ENCODE measurements around the gene EML4.
"Not testable (repeated sequence)": the region's sequence is repeated elsewhere in the genome, so short reads cannot be mapped to it uniquely, and the experiment has no call there.

Gene EML4

DNA sequence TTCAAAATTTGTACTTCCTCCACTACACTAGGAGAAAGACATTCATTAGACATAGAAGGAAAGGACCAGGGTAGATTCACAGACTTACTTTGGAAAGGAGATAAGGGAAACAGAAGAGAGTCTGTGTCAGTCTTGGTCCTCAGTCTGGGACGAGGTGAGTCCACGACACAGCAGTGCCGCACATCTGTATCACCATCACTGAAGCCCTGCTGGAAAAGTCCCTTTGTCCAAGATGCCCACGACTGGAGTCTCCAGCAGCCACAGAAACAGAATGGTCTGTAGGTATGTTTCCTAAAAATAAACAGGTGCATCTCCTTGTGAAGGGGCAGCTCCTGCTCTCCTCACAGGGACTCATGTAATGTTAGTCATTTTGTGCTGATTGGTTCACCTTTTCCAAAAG lies 164.4 kb downstream of the EML4 start:
- no peak for ATAC-seq (ENCODE audit: insufficient read depth, low read depth)
- no peaks in the 10 kb centered on the region for H4K20me1 ChIP-seq (ENCODE audit: insufficient read depth, low read length)

GRCh38 chr2:42334220-42334619 lies 165.1 kb downstream of the EML4 start:
- no peaks in the 10 kb centered on the region for H3K27me3 ChIP-seq (ENCODE audit: insufficient read depth, low read length, poor library complexity)
- H4K20me1 ChIP-seq (ENCODE audit: insufficient read depth, low read length), result no peaks in the 10 kb centered on the region
- H3K9me3 ChIP-seq (ENCODE audit: insufficient read depth, low read length, severe bottlenecking), result no peaks in the 10 kb centered on the region
- peaks cover 83% of the 10 kb centered on the region for H3K36me3 ChIP-seq (ENCODE audit: insufficient read depth, low read length)
- no peak overlapping the region for H3K9ac ChIP-seq (ENCODE audit: low read depth, low read length)
- no peak for DNase-seq
- no peak overlapping the region for H3K27ac ChIP-seq (ENCODE audit: low read length)
- H2AFZ ChIP-seq (ENCODE audit: low read depth, low read length), result no peak overlapping the region
- ATAC-seq (ENCODE audit: insufficient read depth, low read depth), result no peak
- H3K4me2 ChIP-seq (ENCODE audit: insufficient read depth, low read length), result no peak overlapping the region
- H3K4me1 ChIP-seq (ENCODE audit: insufficient read depth, low read length), result no peaks in the 10 kb centered on the region
- H3K79me2 ChIP-seq (ENCODE audit: insufficient read depth, low read length), result peaks cover 13% of the 10 kb centered on the region; the same call in 1 of the 2 replicates
- no peak overlapping the region for H3K4me3 ChIP-seq (ENCODE audit: low read depth in 1 of 2, low read length in 2 of 2)
- TF ChIP-seq CTCF (IDR thresholded peaks at IDR 0.05; ENCODE audit: borderline replicate concordance, extremely low read depth, low read length, poor library complexity, severe bottlenecking), result no peak
- TF ChIP-seq EZH2 (IDR thresholded peaks at IDR 0.05; ENCODE audit: borderline replicate concordance, low read depth, low read length, severe bottlenecking), result no peak

More for the DNA sequence above, 164.4 kb downstream of the EML4 start:
- no peak for DNase-seq
- Histone ChIP-seq H3K4me3 (ENCODE audit: low read depth in 1 of 2, low read length in 2 of 2) (no peak overlapping the region), H3K27me3 (ENCODE audit: insufficient read depth, low read length, poor library complexity) (no peaks in the 10 kb centered on the region), H3K9ac (ENCODE audit: low read depth, low read length) (no peak overlapping the region), H3K36me3 (ENCODE audit: insufficient read depth, low read length) (peaks cover 83% of the 10 kb centered on the region), H3K27ac (ENCODE audit: low read length) (no peak overlapping the region), H3K4me2 (ENCODE audit: insufficient read depth, low read length) (no peak overlapping the region), H3K9me3 (ENCODE audit: insufficient read depth, low read length, severe bottlenecking) (no peaks in the 10 kb centered on the region), H3K79me2 (ENCODE audit: insufficient read depth, low read length) (peaks cover 8% of the 10 kb centered on the region; the same call in 1 of the 2 replicates), H2AFZ (ENCODE audit: low read depth, low read length) (no peak overlapping the region), H3K4me1 (ENCODE audit: insufficient read depth, low read length) (no peaks in the 10 kb centered on the region)
- no peak for TF ChIP-seq CTCF (IDR thresholded peaks at IDR 0.05; ENCODE audit: borderline replicate concordance, extremely low read depth, low read length, poor library complexity, severe bottlenecking)
- no peak for TF ChIP-seq EZH2 (IDR thresholded peaks at IDR 0.05; ENCODE audit: borderline replicate concordance, low read depth, low read length, severe bottlenecking)

- not testable (repeated sequence) for H3K9me3 ChIP-seq (ENCODE audit: insufficient read depth, low read length, severe bottlenecking); H4K20me1 ChIP-seq (ENCODE audit: insufficient read depth, low read length); H3K4me1 ChIP-seq (ENCODE audit: insufficient read depth, low read length); H3K4me2 ChIP-seq (ENCODE audit: insufficient read depth, low read length); H3K9ac ChIP-seq (ENCODE audit: low read depth, low read length); ATAC-seq (ENCODE audit: insufficient read depth, low read depth); H3K4me3 ChIP-seq (ENCODE audit: low read depth in 1 of 2, low read length in 2 of 2); DNase-seq; H3K27ac ChIP-seq (ENCODE audit: low read length); H2AFZ ChIP-seq (ENCODE audit: low read depth, low read length); H3K27me3 ChIP-seq (ENCODE audit: insufficient read depth, low read length, poor library complexity)
- peaks cover 84% of the 10 kb centered on the region for H3K36me3 ChIP-seq (ENCODE audit: insufficient read depth, low read length)
- peaks cover 20% of the 10 kb centered on the region for H3K79me2 ChIP-seq (ENCODE audit: insufficient read depth, low read length)
These were observed 165.7 kb downstream of the EML4 start for GRCh38 chr2:42334865-42335264.

DNA sequence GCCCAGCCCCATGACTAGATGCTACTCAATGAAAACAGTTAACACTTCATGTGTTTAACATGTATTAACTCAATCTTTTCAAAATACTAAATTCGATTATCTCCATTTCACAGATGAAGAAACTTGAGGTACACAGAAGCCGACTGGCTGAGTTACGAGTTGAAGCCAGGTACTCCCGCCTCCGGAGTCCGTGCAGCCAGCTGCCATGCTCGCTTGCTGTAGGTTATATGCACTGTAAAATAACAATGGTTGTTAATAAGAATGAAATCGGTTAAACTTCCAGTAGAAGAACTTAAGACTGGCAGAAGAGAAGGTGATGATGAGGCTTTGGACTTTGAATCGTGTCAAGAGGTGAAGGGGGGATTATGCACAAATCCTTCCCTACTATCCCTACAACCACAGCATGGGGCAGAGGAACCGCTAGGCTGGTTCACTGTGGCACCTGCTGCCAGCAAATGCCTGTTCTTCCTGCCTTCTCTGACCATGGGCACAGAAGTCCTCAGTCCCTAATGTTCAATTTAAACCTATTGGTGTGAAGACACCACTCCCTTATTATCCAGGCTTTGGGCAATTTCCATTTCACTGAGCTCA lies 166.5 kb downstream of the EML4 start:
- peaks cover 6% of the 10 kb centered on the region for H3K4me1 ChIP-seq (ENCODE audit: insufficient read depth, low read length)
- TF ChIP-seq CTCF (IDR thresholded peaks at IDR 0.05; ENCODE audit: borderline replicate concordance, extremely low read depth, low read length, poor library complexity, severe bottlenecking) (no peak), EZH2 (IDR thresholded peaks at IDR 0.05; ENCODE audit: borderline replicate concordance, low read depth, low read length, severe bottlenecking) (no peak)
- no peak overlapping the region for H3K4me2 ChIP-seq (ENCODE audit: insufficient read depth, low read length)
- H3K9me3 ChIP-seq (ENCODE audit: insufficient read depth, low read length, severe bottlenecking), result no peaks in the 10 kb centered on the region
- H3K27me3 ChIP-seq (ENCODE audit: insufficient read depth, low read length, poor library complexity), result no peaks in the 10 kb centered on the region
- no peak overlapping the region for H3K4me3 ChIP-seq (ENCODE audit: low read depth in 1 of 2, low read length in 2 of 2)
- DNase-seq, result no peak
- ATAC-seq (ENCODE audit: insufficient read depth, low read depth), result no peak
- H2AFZ ChIP-seq (ENCODE audit: low read depth, low read length), result no peak overlapping the region
- no peaks in the 10 kb centered on the region for H4K20me1 ChIP-seq (ENCODE audit: insufficient read depth, low read length)
- H3K79me2 ChIP-seq (ENCODE audit: insufficient read depth, low read length), result peaks cover 27% of the 10 kb centered on the region
- H3K27ac ChIP-seq (ENCODE audit: low read length), result no peak overlapping the region
- peaks cover 84% of the 10 kb centered on the region for H3K36me3 ChIP-seq (ENCODE audit: insufficient read depth, low read length)
- no peak overlapping the region for H3K9ac ChIP-seq (ENCODE audit: low read depth, low read length)
